Neuronal stem cell (in vitro differentiated cells): ENCODE results near the gene NAPSA.

Source experiments
- DNase-seq: peaks from one replicate; pipeline ENCODE4 v3.0.0-alpha.2; 2013; ENCODE audit warnings: low spot score
- H2AFZ ChIP-seq: one replicate; pipeline ENCODE4 v1.6.1; 2013; ENCODE audit warnings: mild to moderate bottlenecking, low read length, inconsistent platforms
- H2AK5ac ChIP-seq: 2 replicates; pipeline ENCODE4 v1.6.1; 2013; ENCODE audit warnings: low read depth, mild to moderate bottlenecking, inconsistent platforms, low read length, moderate library complexity, mixed read lengths
- H2BK120ac ChIP-seq: 2 replicates; pipeline ENCODE4 v1.6.1; 2013; ENCODE audit warnings: low read depth, mild to moderate bottlenecking, inconsistent platforms, low read length, moderate library complexity, mixed read lengths
- H2BK12ac ChIP-seq: one replicate; pipeline ENCODE4 v1.6.1; 2013; ENCODE audit warnings: low read length, inconsistent platforms
- H2BK15ac ChIP-seq: 2 replicates; pipeline ENCODE4 v1.6.1; 2013; ENCODE audit warnings: mild to moderate bottlenecking, low read length, inconsistent platforms, mixed read lengths
- H2BK5ac ChIP-seq: one replicate; pipeline ENCODE4 v1.6.1; 2013; ENCODE audit warnings: inconsistent platforms, mild to moderate bottlenecking, low read length, moderate library complexity
- H3K14ac ChIP-seq: one replicate; pipeline ENCODE4 v1.6.1; 2013; ENCODE audit warnings: low read length, inconsistent platforms
- H3K18ac ChIP-seq: 2 replicates; pipeline ENCODE4 v1.6.1; 2013; ENCODE audit warnings: low read length, inconsistent platforms
- H3K23ac ChIP-seq: 2 replicates; pipeline ENCODE4 v1.6.1; 2013; ENCODE audit warnings: low read depth, mild to moderate bottlenecking, mixed read lengths, low read length, inconsistent platforms; ENCODE audit not compliant: poor library complexity
- H3K27ac ChIP-seq: replicated peaks from 3 replicates; pipeline ENCODE4 v1.5.1; 2013; ENCODE audit warnings: low read length, inconsistent platforms
- H3K27me3 ChIP-seq, 3 experiments: 2 replicates each; pipeline ENCODE4 v1.6.1; 2013; ENCODE audit warnings: low read length in 3 of 3, mild to moderate bottlenecking in 2 of 3, inconsistent platforms in 1 of 3, low read depth in 1 of 3, mixed read lengths in 1 of 3, moderate library complexity in 1 of 3; ENCODE audit not compliant: control insufficient read depth in 3 of 3, insufficient read depth in 3 of 3
- H3K36me3 ChIP-seq, 2 donors: replicated peaks in 1 of 2; 2 replicates each; pipeline ENCODE4 v1.6.1; 2013; ENCODE audit warnings: low read length in 2 of 2; ENCODE audit not compliant: control insufficient read depth in 2 of 2, insufficient read depth in 2 of 2
- H3K4ac ChIP-seq: 2 replicates; pipeline ENCODE4 v1.6.1; 2013; ENCODE audit warnings: inconsistent platforms, mild to moderate bottlenecking, low read length, moderate library complexity
- H3K4me1 ChIP-seq, 2 donors: 1 replicate in 1 of 2; 2 replicates in 1 of 2; pipeline ENCODE4 v1.6.1; 2013; ENCODE audit warnings: low read length in 2 of 2, low read depth in 1 of 2; ENCODE audit not compliant: control insufficient read depth in 2 of 2, insufficient read depth in 1 of 2
- H3K4me2 ChIP-seq: one replicate; pipeline ENCODE4 v1.6.1; 2013; ENCODE audit warnings: mild to moderate bottlenecking, low read length, inconsistent platforms; ENCODE audit not compliant: insufficient read depth, poor library complexity, severe bottlenecking
- H3K4me3 ChIP-seq, 2 donors: 2 replicates each; pipeline ENCODE4 v1.5.1; 2013; ENCODE audit warnings: low read length in 2 of 2, mild to moderate bottlenecking in 2 of 2, inconsistent platforms in 1 of 2, moderate library complexity in 1 of 2
- H3K79me1 ChIP-seq: one replicate; pipeline ENCODE4 v1.6.1; 2013; ENCODE audit warnings: low read depth, mild to moderate bottlenecking, inconsistent platforms, low read length, moderate library complexity
- H3K9ac ChIP-seq: one replicate; pipeline ENCODE4 v1.6.1; 2013; ENCODE audit warnings: mild to moderate bottlenecking, low read depth, low read length, inconsistent platforms; ENCODE audit not compliant: poor library complexity
- H3K9me3 ChIP-seq, 2 donors: replicated peaks in 1 of 2; 2 replicates each; pipeline versions ENCODE3 to v1.6.1; 2013; ENCODE audit warnings: low read length in 2 of 2, mild to moderate bottlenecking in 2 of 2, inconsistent platforms in 1 of 2, low read depth in 1 of 2, mixed read lengths in 1 of 2, moderate library complexity in 1 of 2; ENCODE audit not compliant: control insufficient read depth in 2 of 2, insufficient read depth in 1 of 2
- H4K8ac ChIP-seq: one replicate; pipeline ENCODE4 v1.6.1; 2013; ENCODE audit warnings: low read depth, mild to moderate bottlenecking, inconsistent platforms, low read length, moderate library complexity
- H4K91ac ChIP-seq: one replicate; pipeline ENCODE4 v1.6.1; 2013; ENCODE audit warnings: low read length, low read depth, mild to moderate bottlenecking, inconsistent platforms; ENCODE audit not compliant: poor library complexity
- WGBS, 2 donors: extraction: QIAGEN DNeasy Blood & Tissue Kit; methylation state at CpG; one replicate each; pipeline ENCODE4 v1.1.7; 2013; ENCODE audit warnings: missing lambda C conversion rate in 2 of 2, mixed read lengths in 1 of 2; ENCODE audit not compliant: insufficient read length in 2 of 2, insufficient replicate concordance in 1 of 2; ENCODE audit errors: extremely low coverage in 2 of 2; 5-methylcytosine and 5-hydroxymethylcytosine counted together

The NAPSA gene

GRCh38 chr19:50402544-50403301 is 37.3 kb upstream of the NAPSA start:
- WGBS, 2 donors = no CpG with 5 or more reads among the region's 41 CpGs
- Histone ChIP-seq H4K91ac (no peak overlapping the region), H3K79me1 (peaks cover 24% of the 10 kb centered on the region), H3K9ac (no peak overlapping the region), H2AK5ac (no peak overlapping the region), H3K27me3 (no peaks in the 10 kb centered on the region), H3K23ac (peak overlapping the region; percentile 43), H3K36me3 (peaks cover 52 to 66% of the 10 kb centered on the region in 2 donors), H2BK12ac (no peak overlapping the region), H3K18ac (no peak overlapping the region), H3K27ac (no peak overlapping the region), H3K4me2 (no peak overlapping the region), H3K14ac (peak overlapping the region; percentile 82), H4K8ac (peak overlapping the region; percentile 65), H2BK5ac (no peak overlapping the region), H2AFZ (no peak overlapping the region), H3K9me3 (peaks cover 2 to 5% of the 10 kb centered on the region in 2 donors), H2BK15ac (no peak overlapping the region), H2BK120ac (no peak overlapping the region), H3K4me3 (no peak overlapping the region), H3K4me1 (peaks cover 0 to 2% of the 10 kb centered on the region in 2 donors), H3K4ac (no peak overlapping the region)
- DNase-seq = no peak

GRCh38 chr19:50401605-50402450 is 36.4 kb upstream of the NAPSA start:
- Histone ChIP-seq H4K8ac (no peak overlapping the region), H2BK120ac (no peak overlapping the region), H3K27ac (no peak overlapping the region), H3K4me3 (no peak overlapping the region), H2BK12ac (no peak overlapping the region), H3K14ac (no peak overlapping the region), H3K18ac (no peak overlapping the region), H3K4ac (no peak overlapping the region), H3K27me3 (no peaks in the 10 kb centered on the region), H3K4me2 (no peak overlapping the region), H2BK15ac (no peak overlapping the region), H3K9ac (peak overlapping the region; percentile 44), H3K36me3 (peaks cover 49 to 63% of the 10 kb centered on the region in 2 donors), H3K79me1 (peaks cover 24% of the 10 kb centered on the region), H3K23ac (peak overlapping the region; percentile 43), H3K4me1 (peaks cover 0 to 2% of the 10 kb centered on the region in 2 donors), H2AK5ac (no peak overlapping the region), H2BK5ac (no peak overlapping the region), H4K91ac (no peak overlapping the region), H3K9me3 (peaks cover 3 to 5% of the 10 kb centered on the region in 2 donors), H2AFZ (no peak overlapping the region)
- no peak for DNase-seq
- WGBS, 2 donors = no CpG with 5 or more reads among the region's 48 CpGs

GRCh38 chr19:50399368-50399745 is 33.9 kb upstream of the NAPSA start:
- Histone ChIP-seq H3K27me3 (no peaks in the 10 kb centered on the region), H4K91ac (no peak overlapping the region), H2BK120ac (no peak overlapping the region), H2BK12ac (no peak overlapping the region), H3K79me1 (peaks cover 23% of the 10 kb centered on the region), H3K4ac (no peak overlapping the region), H4K8ac (no peak overlapping the region), H3K23ac (no peak overlapping the region), H3K4me3 (peak overlapping the region in 1 of 2 donors; percentile 53), H2AK5ac (no peak overlapping the region), H3K9me3 (peaks cover 3% of the 10 kb centered on the region in 2 donors), H3K4me1 (peaks cover 0 to 2% of the 10 kb centered on the region in 2 donors), H3K9ac (peak overlapping the region; percentile 21), H2BK5ac (no peak overlapping the region), H3K18ac (no peak overlapping the region), H2BK15ac (no peak overlapping the region), H2AFZ (no peak overlapping the region), H3K27ac (no peak overlapping the region), H3K4me2 (no peak overlapping the region), H3K14ac (no peak overlapping the region), H3K36me3 (peaks cover 35 to 48% of the 10 kb centered on the region in 2 donors)
- DNase-seq = no peak
- WGBS, 2 donors = no CpG with 5 or more reads among the region's 10 CpGs
